IMR-90 (cell line): ENCODE results near the gene BSCL2. TPM values are rescaled to one million over a fixed set of nuclear protein-coding genes. Genes with fewer than 3 reads are reported as not detected.

ENCODE experiments used
- ATAC-seq: fragments of 200-7000 bp; cut with Tn5 transposase; 2 replicates; pipeline ENCODE4 v1.9.1; 2020; ENCODE audit warnings: low read depth, mild to moderate bottlenecking, moderate library complexity
- BruUV-seq: library from RNA; stranded (reverse); fragments of 400-500 nt; replicated peaks from 2 replicates; lab custom pipeline; 2021; lab: Mats Ljungman, UMichigan
- CTCF ChIA-PET: fragments of 300-600 bp; formaldehyde crosslinking; extraction: SDS; loops from one replicate; lab custom pipeline; 2021; ENCODE audit warnings: antibody characterized with exemption; lab: Yijun Ruan, JAX
- POLR2A ChIA-PET: fragments of 300-600 bp; sonication (Branson Sonifier 250); formaldehyde crosslinking; loops from one replicate; lab custom pipeline; 2022; ENCODE audit warnings: antibody characterized with exemption; ENCODE audit not compliant: unreplicated experiment; lab: Charles Lee
- DNase-seq: peaks from one replicate; pipeline ENCODE4 v3.0.0; 2013
- H2AFZ ChIP-seq: replicated peaks from 2 replicates; pipeline ENCODE3; 2013; ENCODE audit warnings: low read length, mild to moderate bottlenecking; ENCODE audit not compliant: poor library complexity
- H2AK5ac ChIP-seq: 2 replicates; pipeline ENCODE4 v1.6.1; 2013; ENCODE audit warnings: low read depth, low read length, inconsistent platforms
- H2AK9ac ChIP-seq: replicated peaks from 2 replicates; pipeline ENCODE3; 2013; ENCODE audit warnings: mild to moderate bottlenecking, low read depth, low read length, moderate library complexity; ENCODE audit not compliant: poor library complexity
- H2BK120ac ChIP-seq: 2 replicates; pipeline ENCODE4 v1.6.1; 2013; ENCODE audit warnings: low read depth, low read length, inconsistent platforms
- H2BK15ac ChIP-seq: 3 replicates; pipeline ENCODE4 v1.6.1; 2013; ENCODE audit warnings: low read depth, low read length, inconsistent platforms
- H2BK20ac ChIP-seq: 2 replicates; pipeline ENCODE4 v1.6.1; 2013; ENCODE audit warnings: low read depth, mild to moderate bottlenecking, inconsistent platforms, low read length, moderate library complexity
- H2BK5ac ChIP-seq: 2 replicates; pipeline ENCODE4 v1.6.1; 2013; ENCODE audit warnings: mild to moderate bottlenecking, low read depth, low read length, inconsistent platforms; ENCODE audit not compliant: poor library complexity, severe bottlenecking
- H3K14ac ChIP-seq: replicated peaks from 2 replicates; pipeline ENCODE4 v1.6.1; 2013; ENCODE audit warnings: low read depth, low read length, inconsistent platforms
- H3K18ac ChIP-seq: 2 replicates; pipeline ENCODE4 v1.6.1; 2013; ENCODE audit warnings: low read depth, low read length, control low read depth
- H3K23ac ChIP-seq: 2 replicates; pipeline ENCODE4 v1.6.1; 2013; ENCODE audit warnings: low read depth, low read length, inconsistent platforms
- H3K27ac ChIP-seq: 2 replicates; pipeline ENCODE4 v1.5.1; 2013; ENCODE audit warnings: mild to moderate bottlenecking, control low read depth, low read length; ENCODE audit not compliant: insufficient read depth
- H3K27me3 ChIP-seq: 2 replicates; pipeline ENCODE4 v1.6.1; 2013; ENCODE audit warnings: low read length; ENCODE audit not compliant: control insufficient read depth, insufficient read depth
- H3K36me3 ChIP-seq: 2 replicates; pipeline ENCODE4 v1.6.1; 2013; ENCODE audit warnings: low read length, mixed read lengths; ENCODE audit not compliant: control insufficient read depth, insufficient read depth
- H3K4ac ChIP-seq: 2 replicates; pipeline ENCODE4 v1.6.1; 2013; ENCODE audit warnings: low read depth, low read length, inconsistent platforms
- H3K4me1 ChIP-seq: 2 replicates; pipeline ENCODE4 v1.6.1; 2013; ENCODE audit warnings: low read length, mixed read lengths; ENCODE audit not compliant: control insufficient read depth, insufficient read depth
- H3K4me2 ChIP-seq: 2 replicates; pipeline ENCODE4 v1.6.1; 2013; ENCODE audit warnings: low read depth, mild to moderate bottlenecking, control low read depth, low read length, moderate library complexity
- H3K4me3 ChIP-seq: 2 replicates; pipeline ENCODE4 v1.5.1; 2013; ENCODE audit warnings: low read depth, mild to moderate bottlenecking, control low read depth, low read length, moderate library complexity; ENCODE audit not compliant: insufficient read depth
- H3K56ac ChIP-seq: 2 replicates; pipeline ENCODE4 v1.6.1; 2013; ENCODE audit warnings: low read length, inconsistent platforms; ENCODE audit not compliant: insufficient read depth; ENCODE audit errors: extremely low read depth
- H3K79me1 ChIP-seq, 2 experiments: 2 replicates each; pipeline ENCODE4 v1.6.1; 2013; ENCODE audit warnings: low read length in 2 of 2, inconsistent platforms in 1 of 2, low read depth in 1 of 2
- H3K9ac ChIP-seq: 2 replicates; pipeline ENCODE4 v1.6.1; 2013; ENCODE audit warnings: low read depth, low read length, control low read depth
- H3K9me1 ChIP-seq: 2 replicates; pipeline ENCODE4 v1.6.1; 2013; ENCODE audit warnings: low read length, inconsistent platforms; ENCODE audit not compliant: insufficient read depth
- H3K9me3 ChIP-seq: 2 replicates; pipeline ENCODE4 v1.6.1; 2013; ENCODE audit warnings: low read length; ENCODE audit not compliant: control insufficient read depth, insufficient read depth
- H4K20me1 ChIP-seq: 2 replicates; pipeline ENCODE4 v1.6.1; 2013; ENCODE audit warnings: low read length, inconsistent platforms; ENCODE audit not compliant: insufficient read depth
- H4K5ac ChIP-seq: 2 replicates; pipeline ENCODE4 v1.6.1; 2013; ENCODE audit warnings: mild to moderate bottlenecking, low read depth, low read length, control low read depth
- H4K8ac ChIP-seq, 2 experiments: 2 replicates each; pipeline ENCODE4 v1.6.1; 2013; ENCODE audit warnings: low read depth in 2 of 2, low read length in 2 of 2, control low read depth in 1 of 2, inconsistent platforms in 1 of 2
- H4K91ac ChIP-seq: 2 replicates; pipeline ENCODE4 v1.6.1; 2013; ENCODE audit warnings: low read depth, low read length, inconsistent platforms; ENCODE audit not compliant: insufficient read depth
- BHLHE40 ChIP-seq: fragments of 150-350 bp; IDR thresholded peaks from 2 replicates; pipeline ENCODE4 v1.6.1; 2016; ENCODE audit warnings: mild to moderate bottlenecking, low read depth, low read length
- CTCF ChIP-seq: conservative IDR thresholded peaks from 2 replicates; pipeline ENCODE4 v1.5.1; 2012; ENCODE audit warnings: mild to moderate bottlenecking, low read depth, low read length, improper control_type of control experiment
- ELK1 ChIP-seq: fragments of 150-350 bp; IDR thresholded peaks from 2 replicates; pipeline ENCODE4 v1.6.1; 2016; ENCODE audit warnings: low read depth, mild to moderate bottlenecking, low read length, moderate library complexity, borderline replicate concordance
- FOS ChIP-seq: fragments of 150-350 bp; IDR thresholded peaks from 2 replicates; pipeline ENCODE4 v1.6.1; 2016; ENCODE audit warnings: low read depth, low read length
- MAFK ChIP-seq: IDR thresholded peaks from 2 replicates; pipeline ENCODE4 v1.6.1; 2012; ENCODE audit warnings: low read depth, low read length, improper control_type of control experiment
- MAZ ChIP-seq: IDR thresholded peaks from 2 replicates; pipeline ENCODE4 v1.6.1; 2012; ENCODE audit warnings: low read depth, mild to moderate bottlenecking, low read length, improper control_type of control experiment, moderate library complexity, borderline replicate concordance
- MXI1 ChIP-seq: IDR thresholded peaks from 2 replicates; pipeline ENCODE4 v1.6.1; 2012; ENCODE audit warnings: low read depth, mild to moderate bottlenecking, low read length, moderate library complexity, borderline replicate concordance
- POLR2A ChIP-seq: IDR thresholded peaks from 2 replicates; pipeline ENCODE4 v1.6.1; 2012; ENCODE audit warnings: mild to moderate bottlenecking, low read depth, low read length
- RAD21 ChIP-seq: IDR thresholded peaks from 2 replicates; pipeline ENCODE4 v1.6.1; 2012; ENCODE audit warnings: low read length, improper control_type of control experiment
- RCOR1 ChIP-seq: IDR thresholded peaks from 2 replicates; pipeline ENCODE4 v1.6.1; 2012; ENCODE audit warnings: mild to moderate bottlenecking, low read length, improper control_type of control experiment; ENCODE audit not compliant: insufficient replicate concordance
- RFX5 ChIP-seq: IDR thresholded peaks from 2 replicates; pipeline ENCODE4 v1.8.0; 2012; ENCODE audit warnings: low read depth, mild to moderate bottlenecking, low read length, moderate library complexity
- SMC3 ChIP-seq: fragments of 150-350 bp; IDR thresholded peaks from 2 replicates; pipeline ENCODE4 v1.6.1; 2016; ENCODE audit warnings: low read depth, mild to moderate bottlenecking, antibody characterized with exemption, low read length, moderate library complexity
- WGBS, 2 experiments: methylation state at CpG; one replicate each; pipeline versions ENCODE4 v1.1.5 to v1.1.7; 2013; ENCODE audit warnings: missing lambda C conversion rate in 2 of 2; ENCODE audit not compliant: insufficient read length in 1 of 2; ENCODE audit errors: extremely low coverage in 2 of 2; 5-methylcytosine and 5-hydroxymethylcytosine counted together
- dilution Hi-C: fragments of 300-500 bp; cut with HindIII; formaldehyde crosslinking; loops from one replicate; pipeline ENCODE4 v1.14.3; 2018; ENCODE audit warnings: low sequenced_read_pairs; ENCODE audit not compliant: unreplicated experiment
- in situ Hi-C: fragments of 300-500 bp; cut with MboI; formaldehyde crosslinking; loops from 3 replicates; pipeline ENCODE4 v1.14.3; 2019; ENCODE audit warnings: low sequenced_read_pairs, inconsistent platforms, mixed read lengths
- intact Hi-C: fragments of 100-400 bp; cut with micrococcal nuclease; formaldehyde crosslinking; loops from 2 replicates; pipeline ENCODE4 v1.10.0; 2022
- polyA plus RNA-seq, 3 experiments: library from polyadenylated mRNA; depleted of rRNA; stranded (reverse); fragments of >200 nt; gene quantifications; 2 replicates each; pipeline ENCODE4 v1.2.3, GENCODE V29; 2012; ENCODE audit warnings: low replicate concordance in 1 of 3
- total RNA-seq: library from RNA; depleted of rRNA; stranded (reverse); fragments of >200 nt; gene quantifications from 2 replicates; pipeline ENCODE4 v1.2.3, GENCODE V29; 2012
- TF ChIP-seq, protein P1 (sequence below): fragments of 150-350 bp; IDR thresholded peaks from 2 replicates; pipeline ENCODE4 v1.6.1; 2017; ENCODE audit warnings: mild to moderate bottlenecking, antibody characterized with exemption, low read length, low read depth

BSCL2 gene
- total and polyA plus RNA-seq, 2 of the 4 experiments (the other 2 are of a cell fraction), result 26.2 to 47.1 TPM

GRCh38 chr11:62645946-62646824 lies 61.0 kb downstream of the BSCL2 start, which contains the start of gene GANAB:
GANAB (minus strand) TSS chr11:62646613; CDS start chr11:62646599, 14 bp downstream.
- no peak within 1 kb of the TSS for H2BK20ac ChIP-seq
- no peak for TF ChIP-seq MAFK
- TF ChIP-seq, protein P1, sequence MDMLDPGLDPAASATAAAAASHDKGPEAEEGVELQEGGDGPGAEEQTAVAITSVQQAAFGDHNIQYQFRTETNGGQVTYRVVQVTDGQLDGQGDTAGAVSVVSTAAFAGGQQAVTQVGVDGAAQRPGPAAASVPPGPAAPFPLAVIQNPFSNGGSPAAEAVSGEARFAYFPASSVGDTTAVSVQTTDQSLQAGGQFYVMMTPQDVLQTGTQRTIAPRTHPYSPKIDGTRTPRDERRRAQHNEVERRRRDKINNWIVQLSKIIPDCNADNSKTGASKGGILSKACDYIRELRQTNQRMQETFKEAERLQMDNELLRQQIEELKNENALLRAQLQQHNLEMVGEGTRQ, result no peak
- TF ChIP-seq CTCF, result no peak
- no peak for TF ChIP-seq FOS
- no peak for TF ChIP-seq RAD21
- TF ChIP-seq RCOR1, result no peak
- TF ChIP-seq ELK1, result no peak
- no peak for TF ChIP-seq SMC3
- TF ChIP-seq POLR2A, result peak; percentile 93
- 0 out of 2 replicates have a peak, but pooled peaks have one; percentile 9 for TF ChIP-seq RFX5
- TF ChIP-seq MAZ, result peak; percentile 81; the same call in 1 of the 2 replicates
- no peak; the same call in 1 of the 2 replicates for TF ChIP-seq BHLHE40
- TF ChIP-seq MXI1, result peak; percentile 76

More at GRCh38 chr11:62645946-62646824, 61.0 kb downstream of the BSCL2 start, which contains the start of gene GANAB:
- BruUV-seq, result TSS peak; percentile 24
- Histone ChIP-seq H2BK15ac (no peak within 1 kb of the TSS), H2AK5ac (peak within 1 kb of the TSS; percentile 96), H3K4me3 (peak within 1 kb of the TSS; percentile 72), H4K20me1 (peaks cover 17% of the 10 kb centered on the region), H3K23ac (peak within 1 kb of the TSS; percentile 95), H3K9ac (peak within 1 kb of the TSS; percentile 99), H3K18ac (no peak within 1 kb of the TSS; the same call in 1 of the 2 replicates), H3K36me3 (peaks cover 36% of the 10 kb centered on the region), H4K5ac (peak within 1 kb of the TSS; percentile 28), H4K91ac (peak within 1 kb of the TSS; percentile 88), H2AFZ (peak within 1 kb of the TSS; percentile 69), H3K9me1 (peaks cover 7% of the 10 kb centered on the region; the same call in 1 of the 2 replicates), H3K4ac (peak within 1 kb of the TSS; percentile 93), H4K8ac (peak within 1 kb of the TSS; percentile 76), H2AK9ac (peak within 1 kb of the TSS; percentile 98), H3K14ac (peak within 1 kb of the TSS; percentile 97), H3K27ac (peak within 1 kb of the TSS; percentile 86), H3K27me3 (no peaks in the 10 kb centered on the region), H3K79me1 (peaks cover 0 to 50% of the 10 kb centered on the region in 2 experiments; a peak in 3 of 4 replicates), H2BK120ac (peak within 1 kb of the TSS; percentile 68), H3K9me3 (no peaks in the 10 kb centered on the region), H2BK5ac (peak within 1 kb of the TSS; percentile 62), H3K4me1 (peaks cover 6% of the 10 kb centered on the region; the same call in 1 of the 2 replicates), H3K4me2 (peak within 1 kb of the TSS; percentile 95), H3K56ac (peak within 1 kb of the TSS; percentile 91)
- dilution Hi-C loops (no loop called here), in situ Hi-C loops (no loop called here), intact Hi-C loops (no loop called here)
- POLR2A ChIA-PET, result interaction anchor here (0.8 kb wide), 1 partner anchor 72 kb away, joined by 3 read pairs; the partner anchor contains the start of gene EEF1G
- peak; percentile 99 for ATAC-seq
- CTCF ChIA-PET, result no interaction called here
- DNase-seq, result peak; percentile 96
- 2% methylated on average over 17 of the region's 73 CpGs; no CpG with 5 or more reads in 1 of the 2 experiments for WGBS, 2 experiments
